Upper lobe of left lung (tissue), 6 donors: ENCODE results near the gene LTBP2. TPM values are rescaled to one million over a fixed set of nuclear protein-coding genes. Genes with fewer than 3 reads are reported as not detected.

Experiments used
- ATAC-seq, 2 donors: fragments of 200-7000 bp; cut with Tn5 transposase; one replicate each; pipeline ENCODE4 v1.9.1; 2022; ENCODE audit warnings: mild to moderate bottlenecking in 2 of 2, moderate library complexity in 2 of 2; ENCODE audit not compliant: low FRiP score in 2 of 2
- DNase-seq, 2 donors: peaks; one replicate each; pipeline ENCODE4 v3.0.0-alpha.2; 2019 to 2020
- H3K27ac ChIP-seq, 4 donors: fragments of 200-600 bp; sonication (generic); one replicate each; pipeline ENCODE4 v1.5.1; 2016 to 2019
- H3K27me3 ChIP-seq, 4 donors: fragments of 200-600 bp; sonication (generic); one replicate each; pipeline ENCODE4 v1.5.1; 2017 to 2019
- H3K36me3 ChIP-seq, 4 donors: fragments of 200-600 bp; sonication (generic); one replicate each; pipeline ENCODE4 v1.5.1; 2016 to 2019
- H3K4me1 ChIP-seq, 4 donors: fragments of 200-600 bp; sonication (generic); one replicate each; pipeline ENCODE4 v1.5.1; 2018 to 2019
- H3K4me3 ChIP-seq, 4 donors: fragments of 200-600 bp; sonication (generic); one replicate each; pipeline ENCODE4 v1.5.1; 2017 to 2019; ENCODE audit warnings: mild to moderate bottlenecking in 2 of 4, moderate library complexity in 1 of 4
- H3K9me3 ChIP-seq, 4 donors: fragments of 200-600 bp; sonication (generic); one replicate each; pipeline ENCODE4 v1.5.1; 2018 to 2019
- CTCF ChIP-seq, 6 experiments: fragments of 450-650 bp in 4 of 6; fragments of 200-600 bp in 2 of 6; sonication (generic) in 2 of 6; IDR thresholded peaks; one replicate each; pipeline ENCODE4 v1.5.1; 2016 to 2019; ENCODE audit warnings: antibody characterized with exemption in 6 of 6
- EP300 ChIP-seq, 4 donors: sonication (generic); formaldehyde crosslinking; IDR thresholded peaks; one replicate each; pipeline ENCODE4 v1.5.1; 2017; ENCODE audit warnings: antibody characterized with exemption in 4 of 4, control low read depth in 2 of 4
- POLR2A ChIP-seq, 4 donors: fragments of 450-650 bp; IDR thresholded peaks; one replicate each; pipeline ENCODE4 v1.5.1; 2016 to 2017; ENCODE audit warnings: antibody characterized with exemption in 4 of 4, mild to moderate bottlenecking in 2 of 4
- POLR2AphosphoS5 ChIP-seq, 2 donors: sonication (generic); formaldehyde crosslinking; IDR thresholded peaks; one replicate each; pipeline ENCODE4 v1.5.1; 2017; ENCODE audit warnings: antibody characterized with exemption in 2 of 2
- WGBS, 2 donors: methylation state at CpG; one replicate each; pipeline ENCODE4 v1.1.5; 2017 to 2018; 5-methylcytosine and 5-hydroxymethylcytosine counted together
- total RNA-seq, 6 donors: library from RNA; depleted of rRNA in 4 of 6; stranded (reverse); fragments of >200 nt in 4 of 6; gene quantifications; one replicate each; pipeline versions ENCODE4 v1.1.0 to v1.2.1, GENCODE V29; 2016 to 2021
- donor health status: DM: no; HTN: no; CAD: no; lungs with moderate emphysema.
- donor health status: DM: no; HTN: yes; CAD: no; lungs with severe emphysema.

Gene LTBP2
- total RNA-seq, 6 donors from 2014 or later, result 19.7 to 136 (median 77.6) TPM

- Histone ChIP-seq H3K9me3 (no peaks in the 10 kb centered on the region), H3K4me3 (no peak overlapping the region), H3K27me3 (no peaks in the 10 kb centered on the region), H3K36me3 (no peaks in the 10 kb centered on the region), H3K4me1 (peaks cover 10 to 17% (median 11%) of the 10 kb centered on the region in 4 donors), H3K27ac (peak overlapping the region in 3 of 4 donors; percentile 2 to 54 (median 44))
- no peak for ATAC-seq
- TF ChIP-seq EP300 (IDR thresholded peaks at IDR 0.05), result no peak
- no peak for TF ChIP-seq CTCF (IDR thresholded peaks at IDR 0.05)
- no peak for TF ChIP-seq POLR2AphosphoS5 (IDR thresholded peaks at IDR 0.05)
- no peak for TF ChIP-seq POLR2A (IDR thresholded peaks at IDR 0.05)
- WGBS, 2 donors, result 61 to 83% methylated on average over 5 of the region's 5 CpGs
- no peak for DNase-seq
Observed at GRCh38 chr14:74584951-74585350, 27.1 kb downstream of the LTBP2 start.

- H3K9me3 ChIP-seq, result no peaks in the 10 kb centered on the region
- H3K27me3 ChIP-seq, result no peaks in the 10 kb centered on the region
- 83 to 85% methylated on average over 6 of the region's 6 CpGs for WGBS, 2 donors
- H3K36me3 ChIP-seq, result no peaks in the 10 kb centered on the region
- H3K4me3 ChIP-seq, result no peak overlapping the region
- peaks cover 10 to 20% (median 18%) of the 10 kb centered on the region in 4 donors for H3K4me1 ChIP-seq
- ATAC-seq, result no peak
- DNase-seq, result no peak
- peak overlapping the region in 2 of 4 donors; percentile 32 to 54 for H3K27ac ChIP-seq
- TF ChIP-seq CTCF (IDR thresholded peaks at IDR 0.05) (no peak), POLR2AphosphoS5 (IDR thresholded peaks at IDR 0.05) (no peak), POLR2A (IDR thresholded peaks at IDR 0.05) (no peak), EP300 (IDR thresholded peaks at IDR 0.05) (no peak)
Observed at GRCh38 chr14:74583689-74584434, 28.2 kb downstream of the LTBP2 start.

GRCh38 chr14:74582910-74583581 lies 29.0 kb downstream of the LTBP2 start:
- Histone ChIP-seq H3K27ac (peak overlapping the region in 3 of 4 donors; percentile 30 to 44 (median 32)), H3K4me3 (no peak overlapping the region), H3K36me3 (no peaks in the 10 kb centered on the region), H3K4me1 (peaks cover 10 to 20% (median 18%) of the 10 kb centered on the region in 4 donors), H3K27me3 (no peaks in the 10 kb centered on the region), H3K9me3 (no peaks in the 10 kb centered on the region)
- no peak for TF ChIP-seq POLR2A (IDR thresholded peaks at IDR 0.05)
- TF ChIP-seq POLR2AphosphoS5 (IDR thresholded peaks at IDR 0.05), result peak; percentile 54 to 67
- WGBS, 2 donors, result 63 to 83% methylated on average over 1 of the region's 1 CpG
- no peak for DNase-seq
- ATAC-seq, result peak; percentile 3 to 4

- DNase-seq (no peak), ATAC-seq (no peak)
- H3K27ac ChIP-seq, result peak overlapping the region in 1 of 4 donors; percentile 32
- TF ChIP-seq EP300 (IDR thresholded peaks at IDR 0.05), result no peak
- no peak for TF ChIP-seq POLR2A (IDR thresholded peaks at IDR 0.05)
- no peak for TF ChIP-seq POLR2AphosphoS5 (IDR thresholded peaks at IDR 0.05)
- no peak for TF ChIP-seq CTCF (IDR thresholded peaks at IDR 0.05)
- H3K36me3 ChIP-seq, result no peaks in the 10 kb centered on the region
- H3K4me3 ChIP-seq, result no peak overlapping the region
- 81 to 84% methylated on average over 4 of the region's 4 CpGs for WGBS, 2 donors
- no peaks in the 10 kb centered on the region for H3K9me3 ChIP-seq
- peaks cover 11 to 27% (median 20%) of the 10 kb centered on the region in 4 donors for H3K4me1 ChIP-seq
- no peaks in the 10 kb centered on the region for H3K27me3 ChIP-seq
Observed at GRCh38 chr14:74580275-74580672, 31.8 kb downstream of the LTBP2 start.

- Histone ChIP-seq H3K9me3 (no peaks in the 10 kb centered on the region), H3K36me3 (no peaks in the 10 kb centered on the region), H3K4me3 (no peak overlapping the region), H3K4me1 (peaks cover 17 to 33% (median 23%) of the 10 kb centered on the region in 4 donors), H3K27ac (peak overlapping the region in 3 of 4 donors; percentile 4 to 49 (median 32)), H3K27me3 (no peaks in the 10 kb centered on the region)
- ATAC-seq (no peak), DNase-seq (no peak)
- TF ChIP-seq POLR2A (IDR thresholded peaks at IDR 0.05), result no peak
- no peak for TF ChIP-seq CTCF (IDR thresholded peaks at IDR 0.05)
- TF ChIP-seq POLR2AphosphoS5 (IDR thresholded peaks at IDR 0.05), result no peak
- no peak for TF ChIP-seq EP300 (IDR thresholded peaks at IDR 0.05)
- WGBS, 2 donors, result 73 to 75% methylated on average over 10 to 12 of the region's 12 CpGs
Observed at GRCh38 chr14:74579447-74580274, 32.4 kb downstream of the LTBP2 start.
